Measurements from ENCODE around the gene ZC2HC1B. TPM values are rescaled to one million over a fixed set of nuclear protein-coding genes. Genes with fewer than 3 reads are reported as not detected.

The ZC2HC1B gene
- total and polyA plus RNA-seq, 10 of the 15 experiments (the other 5 are each of a cell fraction or from before 2014, with no cell fraction given): 0.09 to 0.36 (median 0.31) TPM; not detected in 5

DNA sequence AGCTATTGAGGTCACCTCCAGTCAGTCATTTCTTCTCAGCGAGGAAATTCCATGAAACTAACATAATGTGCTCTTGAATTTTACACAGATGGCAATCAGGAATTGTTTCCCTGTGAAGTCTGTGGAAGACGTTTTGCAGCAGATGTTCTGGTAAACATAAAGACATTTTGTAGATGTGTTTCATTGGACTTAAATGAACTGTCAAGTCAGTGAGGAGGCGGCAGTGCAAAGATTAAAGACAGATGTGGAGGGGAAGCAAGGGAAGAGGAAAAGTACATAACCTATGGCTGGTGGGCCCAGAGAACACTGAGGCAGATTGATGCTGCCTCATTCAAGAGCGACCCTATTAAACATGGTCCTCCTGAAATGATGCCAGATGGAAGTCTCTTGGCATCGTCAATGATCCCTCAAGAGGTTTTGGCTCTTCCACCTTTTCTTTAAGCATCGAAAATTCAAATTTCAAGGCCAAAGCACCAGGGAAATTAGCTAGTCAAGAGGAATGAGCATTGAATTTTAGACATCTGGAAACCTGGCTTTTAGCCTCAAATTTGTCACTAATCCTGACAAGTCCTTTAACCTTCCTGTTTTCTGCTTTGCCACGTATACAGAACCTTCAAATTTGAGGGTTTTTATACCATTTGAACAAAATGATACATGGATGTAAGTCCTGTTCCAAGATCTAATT is 20.1 kb downstream of the ZC2HC1B start (continued):
- TF ChIP-seq GATAD2B (conservative IDR thresholded peaks at IDR 0.05; ENCODE audit: low read depth) (no peak), EZH2 (IDR thresholded peaks at IDR 0.05; ENCODE audit: borderline replicate concordance, control insufficient read depth, low read depth, low read length) (no peak), JUNB (IDR thresholded peaks at IDR 0.05) (no peak), YBX1 (IDR thresholded peaks at IDR 0.05) (no peak), ESRRA (IDR thresholded peaks at IDR 0.05; ENCODE audit: low read length) (no peak), IRF5 (IDR thresholded peaks at IDR 0.05; ENCODE audit: borderline replicate concordance) (no peak), RAD51 (IDR thresholded peaks at IDR 0.05) (no peak), CHD2 (IDR thresholded peaks at IDR 0.05; ENCODE audit: borderline replicate concordance, low read depth, low read length) (no peak)

GRCh38 chr6:143885116-143885515 is 20.8 kb downstream of the ZC2HC1B start:
- WGBS (ENCODE audit: insufficient coverage, insufficient replicate concordance, low lambda C conversion rate, missing lambda C conversion rate): 100% methylated on average over 1 of the region's 1 CpG
- TF ChIP-seq MYB (IDR thresholded peaks at IDR 0.05; ENCODE audit: borderline replicate concordance, low read depth, low read length) (no peak), KDM1A (IDR thresholded peaks at IDR 0.05; ENCODE audit: borderline replicate concordance) (no peak), ESRRA (IDR thresholded peaks at IDR 0.05; ENCODE audit: low read length) (no peak), MYC (IDR thresholded peaks at IDR 0.05; ENCODE audit: insufficient read depth, insufficient read length, insufficient replicate concordance, low read length, severe bottlenecking) (no peak), FOS (IDR thresholded peaks at IDR 0.05; ENCODE audit: borderline replicate concordance, extremely low read depth, insufficient read length) (no peak), DPF2 (IDR thresholded peaks at IDR 0.05) (no peak)
- TF ChIP-seq, protein P1, sequence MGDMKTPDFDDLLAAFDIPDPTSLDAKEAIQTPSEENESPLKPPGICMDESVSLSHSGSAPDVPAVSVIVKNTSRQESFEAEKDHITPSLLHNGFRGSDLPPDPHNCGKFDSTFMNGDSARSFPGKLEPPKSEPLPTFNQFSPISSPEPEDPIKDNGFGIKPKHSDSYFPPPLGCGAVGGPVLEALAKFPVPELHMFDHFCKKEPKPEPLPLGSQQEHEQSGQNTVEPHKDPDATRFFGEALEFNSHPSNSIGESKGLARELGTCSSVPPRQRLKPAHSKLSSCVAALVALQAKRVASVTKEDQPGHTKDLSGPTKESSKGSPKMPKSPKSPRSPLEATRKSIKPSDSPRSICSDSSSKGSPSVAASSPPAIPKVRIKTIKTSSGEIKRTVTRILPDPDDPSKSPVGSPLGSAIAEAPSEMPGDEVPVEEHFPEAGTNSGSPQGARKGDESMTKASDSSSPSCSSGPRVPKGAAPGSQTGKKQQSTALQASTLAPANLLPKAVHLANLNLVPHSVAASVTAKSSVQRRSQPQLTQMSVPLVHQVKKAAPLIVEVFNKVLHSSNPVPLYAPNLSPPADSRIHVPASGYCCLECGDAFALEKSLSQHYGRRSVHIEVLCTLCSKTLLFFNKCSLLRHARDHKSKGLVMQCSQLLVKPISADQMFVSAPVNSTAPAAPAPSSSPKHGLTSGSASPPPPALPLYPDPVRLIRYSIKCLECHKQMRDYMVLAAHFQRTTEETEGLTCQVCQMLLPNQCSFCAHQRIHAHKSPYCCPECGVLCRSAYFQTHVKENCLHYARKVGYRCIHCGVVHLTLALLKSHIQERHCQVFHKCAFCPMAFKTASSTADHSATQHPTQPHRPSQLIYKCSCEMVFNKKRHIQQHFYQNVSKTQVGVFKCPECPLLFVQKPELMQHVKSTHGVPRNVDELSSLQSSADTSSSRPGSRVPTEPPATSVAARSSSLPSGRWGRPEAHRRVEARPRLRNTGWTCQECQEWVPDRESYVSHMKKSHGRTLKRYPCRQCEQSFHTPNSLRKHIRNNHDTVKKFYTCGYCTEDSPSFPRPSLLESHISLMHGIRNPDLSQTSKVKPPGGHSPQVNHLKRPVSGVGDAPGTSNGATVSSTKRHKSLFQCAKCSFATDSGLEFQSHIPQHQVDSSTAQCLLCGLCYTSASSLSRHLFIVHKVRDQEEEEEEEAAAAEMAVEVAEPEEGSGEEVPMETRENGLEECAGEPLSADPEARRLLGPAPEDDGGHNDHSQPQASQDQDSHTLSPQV (IDR thresholded peaks at IDR 0.05): no peak

More at GRCh38 chr6:143885116-143885515, 20.8 kb downstream of the ZC2HC1B start:
- Histone ChIP-seq H3K36me3 (ENCODE audit: control insufficient read depth in 2 of 2, insufficient read depth in 2 of 2, low read length in 1 of 2) (no peaks in the 10 kb centered on the region), H3K4me2 (ENCODE audit: control insufficient read depth, insufficient read depth) (no peak overlapping the region), H3K27me3 (replicated peaks in 1 of 2; ENCODE audit: control insufficient read depth in 2 of 2, insufficient read depth in 2 of 2, low read length in 1 of 2) (0 out of 4 replicates have a peak, but pooled peaks cover 0 to 1% of the 10 kb centered on the region in 2 experiments), H3K9ac (ENCODE audit: control insufficient read depth, insufficient read depth, low read length) (no peak overlapping the region), H3K4me1 (ENCODE audit: control insufficient read depth, insufficient read depth, low read length) (no peaks in the 10 kb centered on the region), H3K79me2 (ENCODE audit: control insufficient read depth, insufficient read depth, low read length) (no peaks in the 10 kb centered on the region), H3K4me3 (no peak overlapping the region), H2AFZ (ENCODE audit: control insufficient read depth, low read depth, low read length) (no peak overlapping the region), H3K9me3 (replicated peaks; ENCODE audit: control insufficient read depth, insufficient read depth, low read length) (no peaks in the 10 kb centered on the region), H4K20me1 (ENCODE audit: control insufficient read depth, insufficient read depth) (no peaks in the 10 kb centered on the region), H3K27ac (ENCODE audit: control insufficient read depth, insufficient read depth) (no peak overlapping the region)
- ChIA-PET POLR2A (no interaction called here), SMC1A (ENCODE audit: uncharacterized antibody, unreplicated experiment) (interaction anchor here (1.3 to 1.6 kb wide), 3 partner anchors 11 to 48 kb away, joined by 3 read pairs; no protein-coding TSS in a partner anchor), RAD21 (ENCODE audit: unreplicated experiment) (interaction anchor here (1.0 kb wide), 1 partner anchor 42 kb away, joined by 3 read pairs; the partner anchor contains the start of gene LTV1), CTCF (interaction anchor here (0.8 to 1.4 kb wide), 2 partner anchors 55 to 310 kb away, joined by 3 to 5 read pairs; no protein-coding TSS in a partner anchor)
- BruUV-seq (replicated peaks): no TSS peak
- DNase-seq (ENCODE audit: low read depth, low spot score) (no peak), ATAC-seq (no peak), FAIRE-seq (no peak)
- in situ Hi-C loops (cut with MboI): no loop called here
- intact Hi-C loops (cut with micrococcal nuclease; ENCODE audit: unreplicated experiment): no loop called here
